Embryonic facial prominence (tissue), 1 donor: Measurements from ENCODE around the gene C11orf65.

Experiments
- DNase-seq: peaks from one replicate; pipeline ENCODE4 v3.0.0-alpha.2; 2016; ENCODE audit errors: extremely low spot score

Gene C11orf65, protein sequence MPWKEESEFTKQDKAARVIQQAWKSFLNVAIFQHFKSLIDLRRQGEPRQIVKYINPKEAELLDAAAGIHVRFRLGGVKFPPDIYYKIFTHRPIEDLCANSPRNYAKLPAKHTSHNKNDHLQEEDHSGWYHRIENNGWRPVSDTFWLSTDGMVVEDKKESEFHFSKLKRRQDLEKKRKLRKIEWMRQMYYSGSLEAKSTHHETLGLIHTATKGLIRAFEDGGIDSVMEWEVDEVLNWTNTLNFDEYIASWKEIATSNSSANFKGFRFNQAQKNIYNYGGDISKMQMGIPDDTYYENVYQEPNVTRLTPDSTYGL

GRCh38 chr11:108467091-108467823 lies at the start of gene C11orf65:
Gene C11orf65, minus strand, starts transcription at chr11:108467529. Its CDS starts 5,970 bp downstream, at chr11:108461559.
- peak; percentile 97 for DNase-seq

DNA sequence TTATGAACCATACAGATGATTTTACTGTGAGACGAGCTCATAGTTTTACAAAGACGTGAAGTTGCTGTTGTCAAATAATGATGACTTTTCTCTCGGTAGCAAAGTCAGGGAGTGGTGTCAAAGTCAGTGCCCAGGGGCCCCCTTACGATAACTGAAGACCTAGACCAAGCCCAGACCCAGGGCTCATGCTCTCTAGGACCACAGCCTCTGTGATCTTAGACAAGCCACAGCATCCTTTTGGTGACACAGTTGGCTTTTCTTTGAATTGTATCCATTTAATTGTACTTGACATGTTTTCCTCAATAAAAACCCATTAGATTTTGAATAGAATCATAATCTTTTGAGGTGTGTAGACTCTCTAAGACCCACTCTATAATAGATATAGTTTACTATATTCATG lies 48.8 kb upstream of the C11orf65 start:
- no peak for DNase-seq

DNA sequence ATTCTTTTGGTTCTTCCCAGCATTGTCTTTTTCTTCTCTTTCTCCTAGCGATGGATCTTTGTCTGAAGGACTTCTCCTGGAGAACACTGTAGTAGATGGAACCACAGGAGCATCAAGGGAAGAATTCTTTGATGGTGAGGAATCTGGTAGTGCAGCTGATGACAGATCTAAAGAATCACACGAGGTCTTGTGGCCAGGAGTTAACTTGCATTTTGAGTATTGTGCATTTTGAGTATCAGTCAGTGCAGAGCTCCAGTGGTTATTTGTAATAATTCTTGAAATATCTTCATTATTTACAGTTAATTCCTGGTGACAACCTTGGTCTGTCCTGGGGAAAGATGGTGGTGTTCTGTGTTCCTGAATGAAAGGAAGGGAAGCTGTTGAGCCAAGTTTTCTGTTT lies 45.4 kb upstream of the C11orf65 start:
- DNase-seq, result no peak

DNA sequence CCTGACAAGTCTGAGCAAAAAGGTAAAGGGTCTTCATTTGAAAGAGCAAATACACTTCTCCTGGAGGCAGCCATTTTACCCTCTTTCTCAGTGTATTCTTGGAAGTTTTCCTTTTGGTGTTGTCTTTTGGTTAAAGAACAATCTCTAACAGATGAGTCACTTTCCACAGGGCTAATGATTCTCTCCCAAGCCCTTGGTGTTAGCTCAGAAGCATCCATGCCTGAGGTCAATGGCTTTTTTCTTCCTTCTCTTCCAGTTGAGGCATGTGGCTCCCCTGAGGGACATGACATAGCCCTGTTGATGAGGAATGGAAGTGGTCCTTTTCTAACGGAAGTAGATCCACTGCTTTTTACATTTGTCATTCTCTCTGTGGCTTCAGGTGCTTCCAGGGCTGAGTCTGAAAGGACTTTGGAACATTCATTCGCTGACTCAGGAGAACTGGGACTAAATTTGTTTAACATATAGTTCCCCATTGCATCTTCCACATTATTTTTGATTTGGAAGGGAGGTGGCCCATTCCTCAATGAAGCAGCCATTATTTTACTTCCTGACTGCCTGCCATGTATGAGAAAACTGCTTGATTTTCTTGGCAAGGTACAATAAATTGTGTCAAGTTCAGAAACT lies 44.6 kb upstream of the C11orf65 start:
- DNase-seq, result no peak

GRCh38 chr11:108508653-108509593 lies 41.6 kb upstream of the C11orf65 start:
- DNase-seq, result no peak

DNA sequence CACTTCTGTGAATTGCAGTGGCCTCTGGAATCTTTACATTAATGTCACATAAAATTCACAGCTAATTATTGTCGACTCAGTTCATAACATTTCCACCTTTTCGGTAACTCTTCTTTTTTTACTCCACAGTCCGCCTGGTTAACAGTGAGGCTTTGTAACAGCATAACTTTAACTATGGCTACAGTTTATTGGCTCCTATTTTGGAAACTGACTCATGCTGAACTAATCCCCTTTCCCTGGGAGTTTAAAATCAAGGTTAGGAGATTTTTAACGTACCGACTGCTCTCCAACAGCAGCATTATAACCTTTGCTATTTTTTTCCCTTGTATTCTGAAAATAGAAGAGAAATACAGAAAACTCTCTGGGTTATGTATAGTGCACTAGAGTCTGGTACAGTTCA lies 34.1 kb upstream of the C11orf65 start:
- DNase-seq, result no peak

GRCh38 chr11:108500721-108501120 lies 33.4 kb upstream of the C11orf65 start:
- no peak for DNase-seq

- DNase-seq, result no peak
Measured at GRCh38 chr11:108500169-108500568, 32.8 kb upstream of the C11orf65 start.

DNA sequence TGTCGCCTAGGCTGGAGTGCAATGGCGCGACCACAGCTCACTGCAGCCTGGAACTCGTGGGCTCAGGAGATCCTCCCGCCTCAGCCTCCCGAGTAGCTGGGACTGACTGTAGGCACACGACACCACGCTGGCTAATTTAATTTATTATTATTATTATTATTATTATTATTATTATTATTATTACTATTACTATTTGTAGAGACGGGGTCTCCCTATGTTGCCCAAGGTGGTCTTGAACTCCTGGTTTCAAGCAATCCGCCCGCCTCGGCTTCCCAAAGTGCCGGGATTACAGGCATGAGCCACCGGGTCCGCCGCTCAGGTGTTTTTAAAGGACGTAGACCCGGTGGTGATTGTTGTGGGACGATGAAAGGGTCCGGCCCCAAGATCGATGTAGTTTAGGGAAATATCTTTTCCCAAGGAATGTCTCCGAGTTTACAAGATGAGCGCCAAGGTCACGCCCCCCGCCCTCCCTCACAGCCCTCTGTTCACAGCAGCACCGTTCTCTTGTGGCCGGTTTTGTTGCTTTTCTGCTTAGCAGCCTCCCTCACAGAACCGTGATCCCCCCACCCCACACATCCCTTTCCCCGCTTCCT lies 31.6 kb upstream of the C11orf65 start:
- DNase-seq, result no peak

- peak; percentile 42 for DNase-seq
Measured at GRCh38 chr11:108498046-108498815, 30.9 kb upstream of the C11orf65 start, which contains the start of gene POGLUT3. Gene POGLUT3, minus strand, starts transcription at chr11:108498384. Its CDS starts 18 bp downstream, at chr11:108498366.

DNA sequence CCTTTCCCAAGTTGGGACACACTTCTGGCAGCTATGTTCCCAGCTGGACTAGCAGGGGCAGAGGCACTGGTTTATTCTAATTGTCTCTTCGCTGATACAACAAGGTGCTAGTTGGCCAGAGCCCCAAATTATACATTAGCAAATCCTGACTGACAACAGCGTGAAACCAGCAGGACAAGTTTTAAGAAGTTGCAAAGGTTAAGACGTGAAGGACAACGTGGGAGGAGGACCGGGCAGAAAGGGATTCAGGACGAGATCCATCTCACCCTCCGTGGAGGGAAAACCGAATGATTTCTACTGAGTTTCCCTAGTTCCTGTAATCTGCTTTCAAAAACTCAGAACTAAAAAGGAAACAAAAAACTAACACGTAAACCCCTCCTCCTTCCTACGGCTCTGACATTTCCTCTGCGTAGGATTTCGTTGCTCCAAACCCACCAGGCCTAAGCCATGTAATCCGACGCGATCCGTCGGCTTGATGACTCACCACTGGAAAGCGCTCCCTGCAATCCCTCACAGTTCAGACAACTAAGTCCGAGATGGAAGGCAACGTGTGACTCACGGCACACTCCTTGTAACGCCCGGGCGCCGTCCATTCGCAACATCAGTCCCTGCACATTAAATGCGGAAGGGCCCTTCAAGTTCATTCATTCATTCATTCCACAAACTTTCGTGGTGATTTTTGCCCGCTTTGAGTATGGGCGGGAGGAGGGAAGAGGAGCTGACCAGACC lies 30.2 kb upstream of the C11orf65 start:
- DNase-seq, result peak; percentile 92

DNA sequence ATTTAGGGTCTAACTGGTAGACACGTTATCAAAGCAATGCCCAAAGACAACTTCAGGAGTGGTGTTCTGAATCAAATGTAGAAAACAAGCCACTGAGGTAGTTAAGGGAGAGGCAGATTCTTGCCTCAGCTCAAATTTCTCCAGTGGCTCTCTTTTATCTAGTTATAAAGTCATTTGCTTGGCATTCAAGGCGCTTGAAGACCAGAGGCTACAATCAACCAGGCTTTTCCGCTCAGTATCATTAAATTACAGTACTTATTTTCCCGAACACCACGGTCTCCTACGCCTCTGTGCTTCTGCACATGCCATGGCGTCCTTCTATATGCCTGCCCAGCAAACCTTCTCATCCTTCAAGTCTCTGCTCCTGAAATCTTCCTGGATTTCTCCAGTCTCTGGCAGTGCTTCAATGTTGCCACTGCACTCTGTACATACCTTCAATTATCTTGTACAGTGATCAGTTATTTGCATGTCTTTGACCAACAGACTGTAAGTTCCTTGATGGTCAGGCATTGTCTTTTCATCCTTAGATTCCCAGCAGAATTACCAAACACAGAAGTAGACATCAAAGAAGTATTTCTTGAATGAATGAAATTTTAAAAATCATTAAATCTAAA lies 29.4 kb upstream of the C11orf65 start:
- no peak for DNase-seq

DNA sequence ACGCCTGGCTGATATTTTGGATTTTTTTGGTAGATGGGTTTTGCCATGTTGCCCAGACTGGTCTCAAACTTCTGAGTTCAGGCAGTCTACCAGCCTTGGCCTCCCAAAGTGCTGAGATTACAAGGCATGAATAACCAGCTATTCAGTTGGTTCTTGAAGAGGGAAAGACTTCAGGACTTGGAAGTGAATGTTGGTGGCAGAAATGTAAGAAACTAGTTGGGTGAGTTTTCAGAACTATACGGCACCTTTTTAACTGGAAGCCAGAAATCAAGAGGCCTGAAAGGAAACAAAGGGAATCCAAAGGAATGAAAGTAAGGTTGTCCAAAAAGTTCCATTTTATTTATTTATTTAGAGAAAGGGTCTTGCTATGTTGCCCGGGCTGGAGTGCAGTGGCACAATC lies 28.0 kb upstream of the C11orf65 start:
- DNase-seq, result no peak

DNA sequence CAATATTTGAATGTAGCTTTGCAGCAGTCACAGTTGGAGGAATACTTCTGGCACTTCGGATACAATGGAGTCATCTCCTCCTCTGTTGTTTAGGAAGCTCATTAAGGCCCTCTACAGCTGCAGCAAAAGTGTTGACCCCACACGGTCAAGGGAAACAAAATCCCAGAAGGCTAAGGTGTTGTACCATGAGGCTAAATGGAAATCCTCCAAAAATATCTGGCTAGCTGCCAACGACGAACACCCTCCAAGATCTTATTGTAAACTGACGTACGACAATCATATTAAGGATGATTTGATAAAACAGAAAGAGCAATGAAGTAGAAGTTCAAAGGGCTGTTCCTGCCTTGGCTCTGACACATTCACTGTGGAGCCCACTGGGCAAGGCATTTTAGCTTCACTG lies 26.9 kb upstream of the C11orf65 start:
- DNase-seq, result no peak

DNA sequence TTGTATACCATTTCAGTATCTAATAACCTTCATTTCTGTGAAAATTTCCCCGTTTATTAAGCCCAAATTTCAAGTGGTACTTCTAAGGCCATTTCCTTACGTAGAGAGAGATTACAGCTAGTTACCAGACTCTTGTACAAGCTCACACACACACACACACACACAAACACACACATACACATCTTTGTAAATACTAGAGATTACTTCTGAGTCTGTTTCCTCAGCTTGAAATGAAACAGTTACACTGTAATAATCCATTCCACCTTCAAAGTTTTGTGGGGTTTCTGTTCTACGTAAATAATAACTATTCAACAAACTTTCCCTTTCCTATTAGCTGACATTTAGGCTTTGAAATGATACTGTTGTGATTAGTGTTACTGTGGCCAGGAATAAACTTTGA lies 24.6 kb upstream of the C11orf65 start:
- no peak for DNase-seq

GRCh38 chr11:108486828-108487227 lies 19.5 kb upstream of the C11orf65 start:
- DNase-seq, result no peak

GRCh38 chr11:108486331-108486730 lies 19.0 kb upstream of the C11orf65 start:
- DNase-seq, result no peak

GRCh38 chr11:108483163-108483562 lies 15.8 kb upstream of the C11orf65 start:
- no peak for DNase-seq
